SW480 (cell line): ENCODE results near the gene RUNX2.

Experiments
- DNase-seq: peaks from one replicate; pipeline ENCODE4 v3.0.0-alpha.2; 2016; ENCODE audit warnings: low spot score

RUNX2 gene

GRCh38 chr6:45624228-45624627, 296.1 kb downstream of the RUNX2 start:
- no peak for DNase-seq

GRCh38 chr6:45625191-45625664, 297.1 kb downstream of the RUNX2 start:
- DNase-seq, result no peak

GRCh38 chr6:45626087-45626891, 298.2 kb downstream of the RUNX2 start:
- no peak for DNase-seq

- no peak for DNase-seq
Measured at GRCh38 chr6:45630314-45630713, 302.2 kb downstream of the RUNX2 start.

GRCh38 chr6:45630801-45631200, 302.7 kb downstream of the RUNX2 start:
- no peak for DNase-seq

GRCh38 chr6:45631396-45631795, 303.3 kb downstream of the RUNX2 start:
- no peak for DNase-seq

GRCh38 chr6:45633272-45633908, 305.3 kb downstream of the RUNX2 start:
- no peak for DNase-seq

- no peak for DNase-seq
Measured at GRCh38 chr6:45634231-45634630, 306.1 kb downstream of the RUNX2 start.

- no peak for DNase-seq
Measured at GRCh38 chr6:45635284-45635867, 307.2 kb downstream of the RUNX2 start.

GRCh38 chr6:45637056-45637455, 308.9 kb downstream of the RUNX2 start:
- DNase-seq, result no peak

GRCh38 chr6:45637611-45638257, 309.6 kb downstream of the RUNX2 start:
- DNase-seq, result no peak

GRCh38 chr6:45640081-45640491, 312.0 kb downstream of the RUNX2 start:
- no peak for DNase-seq

- DNase-seq, result no peak
Measured at GRCh38 chr6:45640811-45641210, 312.7 kb downstream of the RUNX2 start.

- no peak for DNase-seq
Measured at GRCh38 chr6:45642331-45643125, 314.4 kb downstream of the RUNX2 start.

- DNase-seq, result no peak
Measured at GRCh38 chr6:45643126-45643525, 315.0 kb downstream of the RUNX2 start.

GRCh38 chr6:45644720-45645119, 316.6 kb downstream of the RUNX2 start:
- DNase-seq, result no peak

- DNase-seq, result no peak
Measured at GRCh38 chr6:45645302-45645701, 317.2 kb downstream of the RUNX2 start.

- DNase-seq, result peak; percentile 10
Measured at GRCh38 chr6:45647341-45648261, 319.5 kb downstream of the RUNX2 start.

GRCh38 chr6:45648262-45648620, 320.1 kb downstream of the RUNX2 start:
- DNase-seq, result no peak

- peak; percentile 9 for DNase-seq
Measured at GRCh38 chr6:45650524-45651135, 322.5 kb downstream of the RUNX2 start.
